Iris pigment epithelial cell (primary cell): Measurements from ENCODE around the gene KCNIP1.

Experiments used
- DNase-seq: peaks from one replicate; pipeline ENCODE4 v3.0.0-alpha.2; 2011; ENCODE audit warnings: low read depth

KCNIP1 gene

DNA sequence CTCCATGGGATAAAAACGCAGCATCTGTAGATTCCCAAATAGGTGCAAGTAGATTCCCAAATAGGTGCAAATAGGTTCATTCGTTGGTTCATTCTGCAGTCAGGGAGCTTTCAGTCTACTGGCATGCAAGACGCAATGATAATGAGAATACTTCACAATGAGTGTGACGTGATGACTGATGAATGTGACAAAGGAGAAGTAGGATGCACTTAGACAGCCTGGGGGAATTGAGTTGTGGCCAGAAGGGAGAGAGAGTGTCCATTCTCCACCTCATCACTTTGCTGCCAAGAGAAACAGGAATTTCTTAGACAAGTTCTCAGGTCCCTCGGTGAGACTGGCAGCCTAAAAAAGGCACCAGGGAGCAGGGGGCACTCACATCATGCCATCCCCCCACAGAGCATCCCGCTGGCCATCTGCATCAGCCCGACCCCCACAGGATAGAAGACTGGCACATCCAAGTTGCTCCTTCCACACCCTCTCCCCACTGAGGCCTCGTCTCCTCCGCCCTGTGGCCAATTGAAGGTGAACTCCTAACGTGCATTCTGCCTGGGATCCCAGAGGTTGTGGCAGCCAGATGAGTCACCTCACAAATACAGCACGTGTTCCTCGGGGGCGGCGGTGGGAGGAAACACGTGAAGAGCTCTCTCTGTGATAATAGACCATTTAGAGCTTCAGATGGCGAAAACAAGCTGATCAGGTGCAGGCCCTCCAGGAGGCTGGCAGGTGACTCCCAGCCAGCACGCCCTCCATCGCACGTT, 19.9 kb upstream of the KCNIP1 start:
- DNase-seq = peak; percentile 43

DNA sequence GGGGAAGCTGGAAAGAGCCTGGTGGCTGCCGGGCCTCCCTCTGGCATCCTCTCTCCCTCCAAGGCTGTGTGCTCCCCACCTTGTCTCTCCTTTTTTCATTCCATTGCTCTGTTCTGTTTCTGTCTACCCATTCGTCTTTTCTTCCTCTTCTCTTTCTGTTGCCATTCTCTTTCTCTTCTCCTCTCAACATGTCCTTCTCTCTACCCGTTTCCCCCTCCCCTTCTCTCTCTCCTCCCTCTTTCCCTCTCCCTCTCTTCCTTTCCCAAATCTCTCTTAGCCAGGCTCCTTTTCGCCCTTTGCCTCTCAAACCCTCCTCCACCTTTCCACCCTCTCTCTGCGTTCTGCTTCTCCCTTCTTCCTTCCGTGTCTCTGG, 19.4 kb upstream of the KCNIP1 start:
- no peak for DNase-seq

GRCh38 chr5:170484847-170485615, 18.8 kb upstream of the KCNIP1 start:
- DNase-seq = no peak

DNA sequence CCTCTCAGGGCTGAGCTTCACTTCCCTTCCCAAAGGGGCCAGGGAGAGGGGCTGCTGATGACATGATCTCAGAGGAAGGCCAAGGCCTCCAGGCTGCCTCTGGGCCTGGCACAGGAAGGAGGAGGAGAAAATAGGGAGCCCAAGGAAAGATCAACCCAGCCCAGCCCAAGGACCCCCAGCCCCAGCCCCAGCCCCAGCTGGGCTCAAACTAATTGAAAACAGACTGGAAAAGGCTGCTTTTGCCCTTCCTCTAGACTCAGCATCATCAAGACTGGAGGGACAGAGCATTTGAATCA, 18.3 kb upstream of the KCNIP1 start:
- DNase-seq = no peak

DNA sequence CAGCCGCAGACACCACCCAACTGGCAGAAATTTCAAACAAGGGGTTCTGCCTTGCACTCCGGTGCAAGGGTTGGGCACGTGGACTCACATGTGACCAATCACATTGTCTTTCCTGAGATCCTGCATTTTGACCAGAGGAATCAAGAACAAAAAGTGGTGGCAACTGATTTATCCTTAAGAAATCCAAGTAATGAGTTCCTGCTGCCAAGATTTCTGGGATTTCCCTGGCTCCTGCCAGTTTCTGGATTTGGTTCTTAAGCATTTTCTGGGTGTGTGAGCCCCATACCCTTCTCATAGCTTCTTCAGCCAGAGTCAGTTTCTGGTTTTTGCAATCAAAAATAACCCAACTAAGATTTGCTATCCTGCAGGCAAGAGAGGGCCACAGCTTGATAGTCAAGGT, 17.4 kb upstream of the KCNIP1 start:
- DNase-seq = no peak

GRCh38 chr5:170488570-170488969, 15.2 kb upstream of the KCNIP1 start:
- peak; percentile 28 for DNase-seq

- no peak for DNase-seq
These were observed 14.6 kb upstream of the KCNIP1 start for GRCh38 chr5:170489199-170489598.

- no peak for DNase-seq
These were observed 13.4 kb upstream of the KCNIP1 start for GRCh38 chr5:170490381-170490780.

DNA sequence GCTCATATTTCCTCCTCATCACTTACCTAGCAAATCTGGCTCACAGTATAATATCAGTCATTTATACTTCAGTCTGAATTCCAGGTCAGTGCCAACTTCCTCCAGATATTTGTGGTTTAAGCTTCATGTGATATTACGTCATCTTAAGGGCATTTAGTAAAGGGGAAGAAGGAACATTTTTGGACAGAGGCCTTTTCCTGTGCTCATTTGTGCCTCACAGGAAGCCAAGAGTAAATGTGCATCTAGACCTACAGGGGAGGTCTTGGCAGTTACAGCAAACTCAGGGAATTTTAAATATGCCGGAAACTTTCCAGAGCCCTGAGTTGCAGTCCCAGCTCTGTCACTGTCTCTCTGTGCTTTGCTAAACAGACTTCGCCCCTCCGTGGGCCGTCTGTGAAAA, 12.3 kb upstream of the KCNIP1 start:
- DNase-seq = peak; percentile 86

- no peak for DNase-seq
These were observed 10.6 kb upstream of the KCNIP1 start for GRCh38 chr5:170493028-170493820.

GRCh38 chr5:170494041-170494440, 9.8 kb upstream of the KCNIP1 start:
- no peak for DNase-seq

DNA sequence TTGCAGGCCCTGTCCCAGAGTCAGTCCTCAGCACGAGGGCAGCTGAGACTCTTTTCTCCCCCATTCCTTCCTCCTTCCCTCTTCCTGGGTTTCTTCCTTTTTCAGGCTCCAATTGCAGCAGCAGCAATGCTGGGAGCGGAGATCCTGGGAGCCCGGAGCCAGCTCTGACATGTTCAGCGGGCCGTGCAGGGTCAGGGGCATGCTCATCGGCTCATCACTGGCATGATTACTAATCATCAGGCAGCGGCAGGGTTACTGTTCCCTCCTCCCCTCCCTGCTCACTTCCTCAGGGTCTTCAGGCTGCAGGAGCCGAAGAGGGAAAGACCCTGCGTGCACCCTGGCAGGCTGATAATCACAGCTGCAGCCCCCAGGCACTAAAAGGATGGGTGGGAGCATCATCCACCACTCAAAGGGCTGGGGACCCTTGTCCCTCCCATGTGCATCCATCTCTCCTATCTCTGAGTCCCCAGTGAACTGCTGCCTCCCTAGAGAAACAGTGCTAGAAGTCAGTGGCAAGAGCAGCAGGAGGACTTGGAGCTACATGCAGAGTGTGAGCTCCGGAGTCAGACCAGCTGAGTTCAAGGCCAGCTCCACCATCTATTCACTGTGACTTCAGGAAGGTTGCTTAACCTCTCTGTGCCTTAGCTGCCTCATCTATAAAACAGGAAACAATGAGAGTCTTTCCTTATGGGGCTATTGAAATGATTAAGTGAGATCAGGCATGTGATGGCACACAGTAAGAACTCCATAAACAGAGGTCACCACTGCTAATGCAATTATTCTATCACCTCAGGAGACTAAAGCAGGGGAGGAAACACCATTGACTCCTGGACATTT, 7.8 kb upstream of the KCNIP1 start:
- no peak for DNase-seq

- DNase-seq = no peak
These were observed 7.2 kb upstream of the KCNIP1 start for GRCh38 chr5:170496662-170497028.

DNA sequence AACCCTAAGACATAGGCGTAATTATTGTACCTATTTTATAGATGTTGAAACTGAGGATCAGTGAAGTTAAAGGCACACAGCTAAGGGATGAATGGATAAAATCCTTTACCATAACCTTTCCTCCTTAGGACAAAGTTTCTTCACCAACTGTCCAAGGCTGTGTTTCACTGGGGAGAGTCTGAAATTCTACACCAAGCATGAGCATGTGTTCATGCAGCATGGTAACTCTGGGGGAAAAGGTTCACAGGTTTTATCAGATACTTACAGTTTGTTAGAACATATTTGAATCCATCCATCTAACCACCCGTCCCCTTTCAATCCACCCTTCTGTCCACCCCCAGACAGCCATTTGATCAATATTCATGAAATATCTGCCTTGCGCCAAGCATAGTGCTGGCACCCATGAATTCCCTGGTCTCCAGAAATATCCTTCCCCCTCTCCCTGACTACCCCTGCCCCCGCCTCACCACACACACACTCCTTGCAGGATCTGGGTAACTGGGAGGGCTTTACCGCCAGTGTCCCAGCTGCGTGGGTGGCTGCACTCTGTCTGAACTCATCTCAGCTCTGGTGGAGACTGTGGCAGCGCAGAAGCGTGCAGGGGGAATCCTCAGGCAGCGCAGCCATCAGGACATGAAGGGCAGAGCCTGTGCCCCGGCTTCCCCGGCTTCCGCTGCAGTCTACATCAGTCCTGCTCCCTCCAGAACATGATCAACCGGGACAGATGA, 6.3 kb upstream of the KCNIP1 start:
- DNase-seq = peak; percentile 67

- DNase-seq = no peak
These were observed 4.9 kb upstream of the KCNIP1 start for GRCh38 chr5:170498811-170499351.

DNA sequence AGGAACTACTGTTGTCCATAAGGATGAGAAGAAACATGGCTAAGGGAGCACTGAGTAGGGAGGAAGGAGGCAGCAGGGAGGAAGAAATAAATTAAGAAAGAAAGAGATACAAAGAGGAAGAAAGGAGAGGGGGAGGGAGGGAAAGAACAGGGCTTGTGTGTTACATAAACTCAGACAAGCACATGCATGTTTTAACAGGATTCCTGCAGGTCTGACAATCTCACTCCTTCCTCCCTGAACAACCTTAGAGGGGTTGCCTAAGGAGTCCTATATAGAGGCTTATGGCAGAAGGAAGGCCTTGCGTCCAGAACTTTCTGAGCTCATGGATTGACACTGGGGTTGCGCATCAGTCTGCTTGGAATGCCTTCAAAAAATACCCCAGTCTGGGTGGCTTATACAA, 4.2 kb upstream of the KCNIP1 start:
- DNase-seq = no peak

DNA sequence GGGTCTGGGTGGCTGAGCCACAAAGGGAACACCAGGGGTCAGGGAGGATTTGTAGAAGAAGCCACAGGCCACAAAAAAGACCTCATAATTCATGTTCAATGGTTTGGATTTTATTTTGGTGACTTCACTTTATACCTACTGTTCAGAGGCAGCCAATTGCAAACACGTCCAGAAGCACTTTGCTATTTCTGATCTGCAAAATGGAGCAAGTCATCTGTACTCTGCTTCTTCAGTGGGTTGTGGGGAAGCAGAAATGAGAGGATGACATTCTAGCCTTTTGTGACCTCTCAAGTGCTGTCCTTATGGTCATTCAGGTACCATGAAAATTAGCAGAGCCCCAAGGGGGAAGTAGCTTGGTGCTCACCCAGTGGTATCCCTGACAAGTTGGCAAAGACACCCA, 2.5 kb upstream of the KCNIP1 start:
- DNase-seq = no peak

DNA sequence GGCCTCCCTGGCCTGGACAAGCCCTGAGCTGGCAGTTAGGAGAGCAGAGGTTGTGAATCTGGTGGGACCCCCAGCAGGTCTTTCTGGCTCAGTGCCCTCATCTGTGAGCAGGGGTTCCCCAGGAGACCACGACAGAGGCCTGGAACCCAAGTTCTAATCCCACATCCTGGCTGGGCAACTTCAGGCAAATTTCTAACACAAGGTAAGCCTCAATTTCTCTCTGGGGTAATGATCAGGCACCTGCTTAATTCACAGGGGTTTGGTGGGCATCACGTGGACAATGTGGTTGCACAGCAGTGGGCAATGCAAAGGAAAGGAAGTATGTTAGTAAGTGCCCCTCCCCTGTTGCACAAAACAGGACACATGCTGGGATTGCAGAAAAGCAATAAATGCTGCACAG, 1.9 kb upstream of the KCNIP1 start:
- no peak for DNase-seq

DNA sequence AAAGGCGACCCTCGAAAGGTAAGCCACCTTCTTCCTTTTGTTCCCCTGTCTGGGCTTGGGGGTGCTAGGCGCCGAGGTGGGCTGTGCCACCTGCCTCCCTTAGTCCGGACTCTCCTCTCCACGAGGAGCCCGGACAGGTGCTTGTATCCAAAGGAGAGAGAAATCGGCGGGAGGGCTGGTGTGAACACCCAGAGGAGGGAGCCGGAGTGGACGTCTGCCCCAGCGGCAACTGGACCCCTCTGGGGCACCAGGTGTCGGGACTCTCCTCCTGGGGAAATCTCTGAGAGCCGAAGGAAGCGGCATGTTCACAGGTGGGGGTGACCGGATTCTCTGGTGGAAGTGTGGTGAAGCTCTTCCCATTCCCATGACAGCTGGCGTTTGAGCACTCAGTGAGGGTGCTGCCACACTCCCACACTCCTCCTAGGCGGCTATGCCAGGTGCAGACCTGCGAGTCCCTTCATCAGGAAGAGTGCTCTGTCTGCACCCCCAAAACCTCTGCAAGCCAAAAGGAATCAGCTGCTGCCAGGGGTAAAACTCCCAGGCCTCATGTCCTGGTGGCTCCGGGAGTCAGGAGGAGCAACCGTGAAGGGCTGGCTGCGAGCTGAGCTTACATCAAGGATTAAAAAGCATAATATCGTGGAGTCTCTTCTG, 921 bp downstream of the KCNIP1 start:
- DNase-seq = no peak

DNA sequence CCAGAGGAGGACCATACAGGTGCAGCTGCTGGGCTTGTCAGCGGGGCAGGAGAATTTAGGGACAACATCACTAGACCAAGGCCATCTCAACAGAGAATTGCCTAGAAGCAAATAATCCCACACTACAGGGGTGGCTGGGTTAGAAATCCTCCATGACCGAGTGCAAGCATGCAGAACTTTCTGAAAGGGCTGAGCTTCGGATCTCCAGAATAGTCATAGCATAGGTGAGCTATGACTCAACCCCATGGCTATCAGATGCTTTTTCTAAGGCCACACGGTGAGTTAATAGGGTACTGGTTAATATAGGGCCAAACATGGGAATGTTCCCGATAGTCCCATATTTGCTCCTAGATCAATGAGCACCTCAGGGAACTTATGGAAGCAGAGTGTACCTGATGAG, 4.2 kb downstream of the KCNIP1 start:
- no peak for DNase-seq
